ENCODE data around the gene FAM136A. TPM values are rescaled to one million over a fixed set of nuclear protein-coding genes. Genes with fewer than 3 reads are reported as not detected.

FAM136A gene
- total RNA-seq, 1 donor from 2014 or later: 12.5 TPM

- Histone ChIP-seq H3K27ac (peak overlapping the region; percentile 95), H3K4me3 (peak overlapping the region; percentile 91 to 94), H3K4me1 (peaks cover 40% of the 10 kb centered on the region), H3K36me3 (peaks cover 0 to 27% of the 10 kb centered on the region in 2 donors), H3K27me3 (no peaks in the 10 kb centered on the region), H3K9me3 (no peaks in the 10 kb centered on the region)
- no peak for DNase-seq (ENCODE audit: extremely low spot score in 2 of 2)
- intact Hi-C loops (cut with DNase I): no loop called here
- TF ChIP-seq, protein P1, sequence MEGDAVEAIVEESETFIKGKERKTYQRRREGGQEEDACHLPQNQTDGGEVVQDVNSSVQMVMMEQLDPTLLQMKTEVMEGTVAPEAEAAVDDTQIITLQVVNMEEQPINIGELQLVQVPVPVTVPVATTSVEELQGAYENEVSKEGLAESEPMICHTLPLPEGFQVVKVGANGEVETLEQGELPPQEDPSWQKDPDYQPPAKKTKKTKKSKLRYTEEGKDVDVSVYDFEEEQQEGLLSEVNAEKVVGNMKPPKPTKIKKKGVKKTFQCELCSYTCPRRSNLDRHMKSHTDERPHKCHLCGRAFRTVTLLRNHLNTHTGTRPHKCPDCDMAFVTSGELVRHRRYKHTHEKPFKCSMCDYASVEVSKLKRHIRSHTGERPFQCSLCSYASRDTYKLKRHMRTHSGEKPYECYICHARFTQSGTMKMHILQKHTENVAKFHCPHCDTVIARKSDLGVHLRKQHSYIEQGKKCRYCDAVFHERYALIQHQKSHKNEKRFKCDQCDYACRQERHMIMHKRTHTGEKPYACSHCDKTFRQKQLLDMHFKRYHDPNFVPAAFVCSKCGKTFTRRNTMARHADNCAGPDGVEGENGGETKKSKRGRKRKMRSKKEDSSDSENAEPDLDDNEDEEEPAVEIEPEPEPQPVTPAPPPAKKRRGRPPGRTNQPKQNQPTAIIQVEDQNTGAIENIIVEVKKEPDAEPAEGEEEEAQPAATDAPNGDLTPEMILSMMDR (IDR thresholded peaks at IDR 0.05): no peak
- TF ChIP-seq POLR2A (IDR thresholded peaks at IDR 0.05) (no peak), POLR2AphosphoS5 (IDR thresholded peaks at IDR 0.05; ENCODE audit: insufficient read depth in 1 of 2, low read depth in 1 of 2) (no peak)
Measured at GRCh38 chr2:70258532-70258875, 43.4 kb downstream of the FAM136A start.

DNA sequence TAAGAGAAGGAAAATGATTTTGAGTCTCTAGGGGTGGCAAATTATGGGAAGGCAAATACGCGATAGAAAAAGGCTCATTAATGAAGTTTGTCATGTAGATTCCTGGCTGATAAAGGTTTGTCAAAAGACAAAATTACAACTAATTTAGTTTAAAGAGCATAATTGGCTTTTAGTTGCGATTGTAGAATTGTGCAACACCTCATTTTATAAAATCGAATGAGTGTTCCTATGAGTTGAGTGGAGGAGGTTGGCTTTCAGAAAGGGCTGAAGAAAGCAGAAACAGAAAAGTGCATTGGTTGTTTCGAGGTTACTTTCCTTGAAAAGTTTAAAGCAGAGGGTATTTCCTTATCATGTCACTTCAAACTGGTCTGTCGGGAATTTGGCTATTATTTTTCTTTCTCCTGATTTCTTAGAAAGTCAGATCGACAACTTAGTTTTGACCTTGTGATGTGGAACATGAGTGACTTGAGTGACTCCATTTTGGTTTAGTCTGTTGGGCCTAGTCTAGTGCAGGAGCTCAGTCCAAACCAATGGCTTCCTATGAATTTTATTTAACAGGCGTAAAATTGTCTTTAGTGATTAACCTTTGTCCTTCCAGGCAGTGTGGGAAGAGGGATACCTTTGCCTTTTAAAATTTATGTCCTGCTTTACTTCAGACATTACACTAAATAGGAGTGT lies 46.1 kb downstream of the FAM136A start:
- H3K4me3 ChIP-seq: no peak overlapping the region
- no peak for DNase-seq (ENCODE audit: extremely low spot score in 2 of 2)
- TF ChIP-seq, protein P1 (IDR thresholded peaks at IDR 0.05): no peak
- no peaks in the 10 kb centered on the region for H3K27me3 ChIP-seq
- no peak overlapping the region for H3K27ac ChIP-seq
- intact Hi-C loops (cut with DNase I): no loop called here
- peaks cover 0 to 8% of the 10 kb centered on the region in 2 donors for H3K36me3 ChIP-seq
- H3K9me3 ChIP-seq: no peaks in the 10 kb centered on the region
- H3K4me1 ChIP-seq: peaks cover 20% of the 10 kb centered on the region

- Histone ChIP-seq H3K36me3 (no peaks in the 10 kb centered on the region), H3K27ac (no peak overlapping the region), H3K4me1 (peaks cover 18% of the 10 kb centered on the region), H3K27me3 (no peaks in the 10 kb centered on the region), H3K9me3 (no peaks in the 10 kb centered on the region), H3K4me3 (no peak overlapping the region)
- intact Hi-C loops (cut with DNase I): no loop called here
- DNase-seq (ENCODE audit: extremely low spot score in 2 of 2): no peak
- TF ChIP-seq POLR2A (IDR thresholded peaks at IDR 0.05): no peak
- TF ChIP-seq, protein P1 (IDR thresholded peaks at IDR 0.05): no peak
Measured at GRCh38 chr2:70250434-70250833, 51.4 kb downstream of the FAM136A start.

DNA sequence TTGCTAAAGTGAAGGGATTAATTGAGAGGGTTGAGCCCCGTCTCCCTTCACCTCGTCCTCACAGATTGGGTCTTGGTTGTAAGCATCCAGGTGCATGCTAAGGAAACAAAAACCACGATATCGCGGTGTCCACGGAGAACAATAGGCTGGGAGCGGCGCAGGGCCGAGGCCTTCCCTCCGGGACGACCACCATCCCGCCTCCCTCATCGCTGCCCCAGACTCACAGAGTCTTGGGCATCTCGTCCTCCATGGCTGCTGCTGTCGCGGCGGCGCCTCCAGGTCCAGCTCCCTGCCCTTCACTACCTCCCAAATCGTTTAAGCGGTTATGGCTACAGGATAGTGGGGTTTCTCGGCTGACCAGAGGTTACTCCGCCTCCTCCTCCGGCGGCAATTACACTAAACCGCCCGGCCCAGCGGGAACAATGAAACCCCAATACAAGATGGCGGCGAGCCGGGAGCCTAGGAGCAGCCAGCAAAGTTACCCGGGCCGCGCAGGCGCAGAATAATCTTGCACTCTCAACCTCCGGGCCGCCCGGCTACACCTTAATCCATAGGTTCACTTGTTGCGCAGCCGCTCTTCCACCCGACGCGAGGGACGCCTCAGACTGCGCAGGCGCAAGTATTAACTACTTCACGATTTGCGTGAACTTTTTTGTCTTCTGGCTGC lies 53.6 kb downstream of the FAM136A start, which contains the start of gene TIA1:
Gene TIA1, minus strand, starts transcription at position 448 of the 667 bp plus-strand sequence. Its CDS starts 198 bp downstream, at position 250.
- DNase-seq (ENCODE audit: extremely low spot score in 2 of 2): peak in 1 of 2 donors; percentile 98

More for the DNA sequence above, 53.6 kb downstream of the FAM136A start, which contains the start of gene TIA1:
- H3K9me3 ChIP-seq: no peaks in the 10 kb centered on the region
- peak within 1 kb of the TSS; percentile 83 to 94 for H3K4me3 ChIP-seq
- H3K27me3 ChIP-seq: no peaks in the 10 kb centered on the region
- intact Hi-C loops (cut with DNase I): loop anchor here (2.0 to 5.0 kb wide), 2 partner anchors 54 to 58 kb away; partner anchors contain the start of genes C2orf42 and FAM136A
- H3K36me3 ChIP-seq: no peaks in the 10 kb centered on the region
- H3K27ac ChIP-seq: peak within 1 kb of the TSS; percentile 97
- peak in 1 of 2 donors; percentile 73 for TF ChIP-seq POLR2A (IDR thresholded peaks at IDR 0.05)
- TF ChIP-seq, protein P1 (IDR thresholded peaks at IDR 0.05): no peak
- TF ChIP-seq POLR2AphosphoS5 (IDR thresholded peaks at IDR 0.05; ENCODE audit: insufficient read depth in 1 of 2, low read depth in 1 of 2): peak; percentile 95
- peaks cover 39% of the 10 kb centered on the region for H3K4me1 ChIP-seq
